Peyer's patch (tissue), 4 donors: ENCODE data around the gene KRT79. TPM values are rescaled to one million over a fixed set of nuclear protein-coding genes. Genes with fewer than 3 reads are reported as not detected.

ENCODE experiments used
- DNase-seq, 3 donors: peaks; one replicate each; pipeline ENCODE4 v3.0.0-alpha.2; 2017 to 2019
- H3K27ac ChIP-seq, 4 donors: fragments of 200-600 bp; sonication (generic); one replicate each; pipeline ENCODE4 v1.5.1; 2016 to 2019
- H3K27me3 ChIP-seq, 2 donors: fragments of 200-600 bp; sonication (generic); one replicate each; pipeline ENCODE4 v1.5.1; 2019
- H3K36me3 ChIP-seq, 3 donors: fragments of 200-600 bp; sonication (generic); one replicate each; pipeline ENCODE4 v1.5.1; 2016 to 2019
- H3K4me1 ChIP-seq, 4 donors: fragments of 200-600 bp; sonication (generic); one replicate each; pipeline ENCODE4 v1.5.1; 2016 to 2019
- H3K4me3 ChIP-seq, 4 donors: fragments of 200-600 bp; sonication (generic); 1 replicate in 3 of 4; 2 replicates in 1 of 4; pipeline ENCODE4 v1.5.1; 2016 to 2019; ENCODE audit warnings: mild to moderate bottlenecking in 1 of 4
- H3K9me3 ChIP-seq, 4 donors: fragments of 200-600 bp; sonication (generic); one replicate each; pipeline ENCODE4 v1.5.1; 2016 to 2019; ENCODE audit warnings: mild to moderate bottlenecking in 1 of 4
- CTCF ChIP-seq, 6 experiments: fragments of 450-650 bp in 4 of 6; fragments of 200-600 bp in 2 of 6; sonication (generic) in 1 of 6; IDR thresholded peaks; one replicate each; pipeline ENCODE4 v1.5.1; 2017 to 2019; ENCODE audit warnings: antibody characterized with exemption in 6 of 6, mild to moderate bottlenecking in 3 of 6, moderate library complexity in 1 of 6
- POLR2A ChIP-seq, 2 donors: fragments of 450-650 bp; IDR thresholded peaks; one replicate each; pipeline ENCODE4 v1.5.1; 2017; ENCODE audit warnings: antibody characterized with exemption in 2 of 2, mild to moderate bottlenecking in 2 of 2, moderate library complexity in 2 of 2
- total RNA-seq, 4 donors: library from RNA; depleted of rRNA; stranded (reverse); fragments of >200 nt; gene quantifications; one replicate each; pipeline ENCODE4 v1.1.0, GENCODE V29; 2016

KRT79 gene
- total RNA-seq, 4 donors from 2014 or later: not detected

- no peaks in the 10 kb centered on the region for H3K36me3 ChIP-seq
- no peak for TF ChIP-seq POLR2A (IDR thresholded peaks at IDR 0.05)
- no peak for TF ChIP-seq CTCF (IDR thresholded peaks at IDR 0.05)
- H3K4me3 ChIP-seq: no peak overlapping the region
- no peaks in the 10 kb centered on the region for H3K27me3 ChIP-seq
- no peaks in the 10 kb centered on the region for H3K9me3 ChIP-seq
- peaks cover 0 to 10% (median 0%) of the 10 kb centered on the region in 4 donors for H3K4me1 ChIP-seq
- no peak overlapping the region for H3K27ac ChIP-seq
- no peak for DNase-seq
Measured at GRCh38 chr12:52818887-52819420, 15.2 kb downstream of the KRT79 start.

- Histone ChIP-seq H3K9me3 (no peaks in the 10 kb centered on the region), H3K27ac (no peak overlapping the region), H3K4me3 (no peak overlapping the region), H3K36me3 (no peaks in the 10 kb centered on the region), H3K4me1 (peaks cover 0 to 10% (median 0%) of the 10 kb centered on the region in 4 donors), H3K27me3 (no peaks in the 10 kb centered on the region)
- DNase-seq: no peak
- TF ChIP-seq CTCF (IDR thresholded peaks at IDR 0.05) (no peak), POLR2A (IDR thresholded peaks at IDR 0.05) (no peak)
Measured at GRCh38 chr12:52818388-52818787, 15.7 kb downstream of the KRT79 start.

GRCh38 chr12:52817699-52818238, 16.3 kb downstream of the KRT79 start:
- Histone ChIP-seq H3K4me1 (peaks cover 0 to 10% (median 0%) of the 10 kb centered on the region in 4 donors), H3K27ac (no peak overlapping the region), H3K9me3 (no peaks in the 10 kb centered on the region), H3K36me3 (no peaks in the 10 kb centered on the region), H3K27me3 (no peaks in the 10 kb centered on the region), H3K4me3 (no peak overlapping the region)
- DNase-seq: no peak
- TF ChIP-seq CTCF (IDR thresholded peaks at IDR 0.05) (no peak), POLR2A (IDR thresholded peaks at IDR 0.05) (no peak)

GRCh38 chr12:52817003-52817698, 17.0 kb downstream of the KRT79 start:
- no peaks in the 10 kb centered on the region for H3K36me3 ChIP-seq
- peaks cover 0 to 6% (median 0%) of the 10 kb centered on the region in 4 donors for H3K4me1 ChIP-seq
- no peak overlapping the region for H3K27ac ChIP-seq
- H3K27me3 ChIP-seq: no peaks in the 10 kb centered on the region
- H3K9me3 ChIP-seq: no peaks in the 10 kb centered on the region
- TF ChIP-seq POLR2A (IDR thresholded peaks at IDR 0.05) (no peak), CTCF (IDR thresholded peaks at IDR 0.05) (no peak)
- no peak overlapping the region for H3K4me3 ChIP-seq
- no peak for DNase-seq

GRCh38 chr12:52815676-52816588, 18.2 kb downstream of the KRT79 start:
- Histone ChIP-seq H3K9me3 (no peaks in the 10 kb centered on the region), H3K4me3 (no peak overlapping the region), H3K4me1 (no peaks in the 10 kb centered on the region), H3K27ac (no peak overlapping the region), H3K27me3 (no peaks in the 10 kb centered on the region), H3K36me3 (no peaks in the 10 kb centered on the region)
- DNase-seq: no peak
- TF ChIP-seq POLR2A (IDR thresholded peaks at IDR 0.05) (no peak), CTCF (IDR thresholded peaks at IDR 0.05) (no peak)
